IPS DF 4.7 (cell line): ENCODE data around the gene QRICH1.

ENCODE experiments used
- DNase-seq: peaks from one replicate; pipeline ENCODE4 v3.0.0-alpha.2; 2013; ENCODE audit warnings: low spot score; ENCODE audit errors: extremely low read depth

Gene QRICH1, protein sequence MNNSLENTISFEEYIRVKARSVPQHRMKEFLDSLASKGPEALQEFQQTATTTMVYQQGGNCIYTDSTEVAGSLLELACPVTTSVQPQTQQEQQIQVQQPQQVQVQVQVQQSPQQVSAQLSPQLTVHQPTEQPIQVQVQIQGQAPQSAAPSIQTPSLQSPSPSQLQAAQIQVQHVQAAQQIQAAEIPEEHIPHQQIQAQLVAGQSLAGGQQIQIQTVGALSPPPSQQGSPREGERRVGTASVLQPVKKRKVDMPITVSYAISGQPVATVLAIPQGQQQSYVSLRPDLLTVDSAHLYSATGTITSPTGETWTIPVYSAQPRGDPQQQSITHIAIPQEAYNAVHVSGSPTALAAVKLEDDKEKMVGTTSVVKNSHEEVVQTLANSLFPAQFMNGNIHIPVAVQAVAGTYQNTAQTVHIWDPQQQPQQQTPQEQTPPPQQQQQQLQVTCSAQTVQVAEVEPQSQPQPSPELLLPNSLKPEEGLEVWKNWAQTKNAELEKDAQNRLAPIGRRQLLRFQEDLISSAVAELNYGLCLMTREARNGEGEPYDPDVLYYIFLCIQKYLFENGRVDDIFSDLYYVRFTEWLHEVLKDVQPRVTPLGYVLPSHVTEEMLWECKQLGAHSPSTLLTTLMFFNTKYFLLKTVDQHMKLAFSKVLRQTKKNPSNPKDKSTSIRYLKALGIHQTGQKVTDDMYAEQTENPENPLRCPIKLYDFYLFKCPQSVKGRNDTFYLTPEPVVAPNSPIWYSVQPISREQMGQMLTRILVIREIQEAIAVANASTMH

DNA sequence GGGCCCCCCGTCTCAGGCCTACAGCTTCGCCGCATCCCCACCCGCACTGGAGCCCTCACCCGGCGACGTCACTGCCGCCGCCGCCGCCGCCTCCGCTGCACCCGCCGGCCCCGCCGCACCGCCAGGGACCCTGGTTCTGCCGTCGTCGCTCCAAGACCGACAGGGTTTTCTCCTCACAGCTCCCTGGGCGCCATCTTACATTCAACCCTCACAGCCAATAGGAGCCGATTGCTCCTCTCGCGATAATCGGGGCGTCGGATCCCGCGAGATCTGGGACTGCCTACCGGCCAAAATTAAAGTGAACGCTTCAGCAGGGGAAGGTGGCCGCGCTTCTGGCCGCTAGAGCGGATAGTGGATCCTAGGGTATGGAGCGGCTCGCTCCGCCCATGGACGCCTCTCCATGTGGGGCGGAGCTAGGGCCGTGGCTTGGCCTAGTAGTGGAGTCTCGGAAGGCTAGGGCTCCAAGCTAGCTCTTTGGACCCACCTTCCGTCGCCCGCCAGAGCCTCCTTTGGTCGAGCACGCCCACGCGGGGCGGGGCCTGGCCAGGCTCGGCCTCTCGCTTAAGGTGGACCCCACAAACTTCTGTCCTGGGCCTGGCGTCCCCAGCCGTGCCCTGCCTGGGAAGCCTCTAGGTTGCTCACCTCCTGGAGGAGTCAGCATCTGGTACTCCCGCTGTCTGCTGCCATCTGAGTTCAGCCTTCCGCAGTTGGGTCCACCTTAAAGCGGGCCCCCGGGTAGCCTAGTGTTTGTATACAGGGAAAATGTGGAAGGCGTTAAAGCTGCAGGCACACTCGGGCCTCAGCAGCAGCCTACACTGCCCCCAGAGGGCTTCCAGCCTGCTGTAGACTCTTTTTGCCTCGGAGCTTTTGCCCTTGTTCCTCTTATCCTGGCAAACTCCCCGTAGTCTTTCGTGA, at the start of gene QRICH1:
QRICH1 (minus strand) TSS at position 219 of the 915 bp plus-strand sequence. CDS start 17,054 bp downstream, outside the sequence.
- DNase-seq: no peak

- DNase-seq: no peak
These were observed 46.2 kb upstream of the QRICH1 start for GRCh38 chr3:49140080-49140479.

DNA sequence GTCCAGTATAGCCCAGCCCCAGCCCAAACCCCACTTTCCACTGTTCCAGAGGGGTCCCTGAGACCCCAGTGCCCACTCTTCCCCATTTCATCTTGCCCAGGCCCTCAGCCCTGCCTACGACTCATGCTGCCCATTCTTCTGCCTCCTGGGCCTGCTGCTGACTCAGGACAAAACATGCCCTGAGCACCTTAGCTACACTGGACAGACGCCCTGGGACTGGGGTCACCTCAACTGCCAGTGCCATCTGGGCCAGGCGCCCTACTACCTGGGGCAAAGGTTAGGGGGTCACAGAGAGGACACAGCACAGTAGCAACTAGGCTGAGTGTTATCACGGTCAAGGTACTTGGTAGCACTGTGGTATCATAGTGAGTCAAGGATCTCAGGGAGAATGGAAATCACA, 41.6 kb upstream of the QRICH1 start:
- DNase-seq: no peak

- no peak for DNase-seq
These were observed 40.8 kb upstream of the QRICH1 start for GRCh38 chr3:49134471-49135265.

GRCh38 chr3:49133226-49133951, 39.5 kb upstream of the QRICH1 start:
- DNase-seq: peak; percentile 49

GRCh38 chr3:49132437-49133225, 38.8 kb upstream of the QRICH1 start, which contains the start of gene LAMB2:
LAMB2 (minus strand) TSS chr3:49133050; CDS start chr3:49132867, 183 bp downstream.
- DNase-seq: peak; percentile 51

DNA sequence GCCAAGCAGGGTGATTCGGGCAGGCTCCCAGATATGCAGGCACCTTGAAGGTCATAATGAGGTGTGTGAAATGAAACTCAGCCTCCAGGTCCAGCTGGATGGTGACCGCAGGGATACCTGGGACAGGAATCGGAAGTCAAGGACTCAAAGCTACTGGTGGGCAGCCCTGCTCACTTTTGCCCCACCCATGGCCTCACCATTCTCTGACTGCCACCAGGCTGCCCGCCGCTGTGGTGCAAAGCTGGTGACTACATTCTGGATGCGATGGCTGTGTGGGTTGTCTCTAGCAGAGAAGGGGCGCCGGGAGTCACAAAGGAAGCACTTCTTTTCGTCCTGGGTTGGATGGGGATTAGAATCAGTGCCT, 38.2 kb upstream of the QRICH1 start:
- DNase-seq: no peak

- no peak for DNase-seq
These were observed 37.7 kb upstream of the QRICH1 start for GRCh38 chr3:49131576-49131975.

GRCh38 chr3:49131040-49131439, 37.2 kb upstream of the QRICH1 start:
- no peak for DNase-seq

DNA sequence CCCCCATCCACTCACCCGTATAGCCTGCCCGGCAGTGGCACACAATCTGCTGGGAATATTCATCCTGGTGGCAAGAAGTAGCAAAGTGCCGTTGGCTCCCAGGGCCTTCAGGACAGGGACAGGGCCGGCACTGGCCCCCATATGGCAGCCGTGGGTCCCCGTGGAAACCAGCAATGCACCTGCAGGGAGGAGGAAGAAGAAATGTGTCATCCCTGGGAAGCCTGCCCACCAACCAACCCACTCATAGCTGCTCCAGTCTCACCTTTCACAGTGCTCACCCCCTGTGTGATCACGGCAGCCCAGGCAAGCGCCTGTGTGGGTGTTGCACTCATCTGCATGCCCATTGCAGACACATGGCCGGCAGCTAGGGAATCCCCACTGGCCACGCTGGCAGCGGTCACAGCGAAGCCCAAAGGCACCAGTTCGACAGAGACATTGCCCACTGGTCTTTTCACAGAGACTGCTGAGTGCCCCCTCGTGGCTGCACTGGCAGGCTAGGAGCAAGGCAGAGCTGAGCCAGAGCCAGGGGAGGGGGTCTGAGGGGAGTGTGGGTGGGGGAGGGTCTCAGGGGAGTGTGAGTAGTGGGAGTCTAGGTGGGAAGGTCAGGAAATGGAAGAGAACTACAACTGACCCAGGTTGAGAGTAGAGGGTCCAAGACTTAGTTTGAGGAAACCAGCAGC, 31.3 kb upstream of the QRICH1 start:
- no peak for DNase-seq

DNA sequence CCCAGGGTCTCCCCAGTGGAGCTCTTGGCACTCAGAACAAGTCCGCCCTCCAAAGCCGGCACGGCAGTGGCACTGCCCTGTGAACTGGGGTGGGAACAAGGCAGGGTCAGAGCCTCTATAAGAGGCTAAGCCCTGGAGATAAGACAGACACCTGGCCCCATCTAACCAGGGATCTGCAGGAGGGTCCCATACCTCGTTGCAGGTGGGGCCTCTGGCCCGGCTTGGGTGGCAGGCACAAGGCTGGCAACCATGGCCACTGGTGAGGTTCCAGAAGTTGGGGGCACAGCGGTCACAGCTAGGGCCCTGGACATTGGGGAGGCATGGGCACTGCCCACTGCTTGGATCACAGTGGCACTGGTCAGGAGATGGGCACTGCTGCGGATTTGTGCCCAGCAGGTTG, 30.3 kb upstream of the QRICH1 start:
- no peak for DNase-seq

DNA sequence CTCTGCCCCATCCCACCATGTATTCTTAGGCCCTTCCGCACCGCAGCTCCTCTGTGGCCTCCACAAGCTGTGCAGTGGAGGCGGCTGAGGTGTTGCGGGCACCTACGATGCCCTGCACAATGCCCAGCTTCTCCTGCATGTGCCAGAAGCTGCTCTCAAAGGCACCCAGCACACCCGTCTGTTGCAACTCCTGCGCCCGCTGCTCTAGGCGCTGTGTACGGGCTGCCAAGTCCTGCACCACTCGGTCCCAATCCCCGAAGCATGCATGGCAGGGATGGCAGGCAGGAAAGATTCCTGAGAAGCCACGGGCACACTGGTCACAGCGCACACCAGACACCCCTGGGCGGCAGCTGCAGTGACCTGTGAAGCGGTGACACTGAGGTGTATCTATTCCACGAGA, 29.8 kb upstream of the QRICH1 start:
- DNase-seq: no peak

- DNase-seq: no peak
These were observed 29.1 kb upstream of the QRICH1 start for GRCh38 chr3:49122886-49123545.

DNA sequence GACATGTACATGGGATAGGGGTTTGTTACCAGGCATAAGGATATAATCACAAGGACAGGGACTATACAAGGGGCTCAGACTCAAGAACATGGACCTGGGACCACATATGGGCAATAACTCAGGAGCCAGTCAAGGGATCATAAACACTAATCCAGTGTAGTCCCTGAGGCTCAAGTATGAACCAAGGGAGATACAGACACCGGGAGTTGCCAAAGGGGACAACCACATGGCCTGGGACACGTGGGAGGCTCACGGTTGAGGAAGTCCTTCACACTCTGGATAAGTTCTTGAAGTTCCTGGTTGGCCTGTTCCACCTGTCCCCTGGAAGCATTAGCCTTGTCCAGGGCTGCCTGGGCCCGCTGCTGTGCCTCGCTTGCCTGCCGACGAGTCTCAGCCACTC, 28.6 kb upstream of the QRICH1 start:
- DNase-seq: no peak

- no peak for DNase-seq
These were observed 28.2 kb upstream of the QRICH1 start for GRCh38 chr3:49122022-49122421.

DNA sequence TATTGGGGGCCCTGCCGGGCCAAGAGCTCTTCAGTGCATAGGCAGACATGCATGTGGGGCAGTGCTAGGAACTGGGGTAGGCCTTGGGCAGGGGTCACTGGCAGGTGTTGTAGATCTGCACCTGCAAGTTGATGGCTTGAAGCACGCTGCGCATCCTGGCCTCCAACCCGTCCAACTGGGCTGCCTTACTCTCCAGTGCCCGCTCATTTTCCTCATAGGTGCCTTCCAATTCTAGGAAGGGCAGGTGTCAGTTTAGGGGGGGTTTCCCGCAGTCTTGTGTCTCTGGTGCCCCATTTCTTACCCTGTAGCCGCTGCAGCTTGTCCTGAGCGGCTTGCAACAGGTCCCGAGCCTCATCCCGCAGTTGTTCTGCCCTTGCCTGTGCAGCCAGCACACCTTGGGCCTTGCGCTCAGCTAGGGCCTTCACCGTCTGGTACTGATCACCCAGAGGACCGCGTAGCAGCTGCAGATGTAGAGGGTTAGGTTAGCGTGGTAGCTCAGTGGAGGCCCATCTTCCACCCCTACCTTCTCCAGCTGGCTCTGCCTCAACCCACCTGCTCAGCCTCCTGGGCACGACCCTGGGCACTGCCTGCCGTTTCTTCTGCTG, 27.4 kb upstream of the QRICH1 start:
- no peak for DNase-seq

DNA sequence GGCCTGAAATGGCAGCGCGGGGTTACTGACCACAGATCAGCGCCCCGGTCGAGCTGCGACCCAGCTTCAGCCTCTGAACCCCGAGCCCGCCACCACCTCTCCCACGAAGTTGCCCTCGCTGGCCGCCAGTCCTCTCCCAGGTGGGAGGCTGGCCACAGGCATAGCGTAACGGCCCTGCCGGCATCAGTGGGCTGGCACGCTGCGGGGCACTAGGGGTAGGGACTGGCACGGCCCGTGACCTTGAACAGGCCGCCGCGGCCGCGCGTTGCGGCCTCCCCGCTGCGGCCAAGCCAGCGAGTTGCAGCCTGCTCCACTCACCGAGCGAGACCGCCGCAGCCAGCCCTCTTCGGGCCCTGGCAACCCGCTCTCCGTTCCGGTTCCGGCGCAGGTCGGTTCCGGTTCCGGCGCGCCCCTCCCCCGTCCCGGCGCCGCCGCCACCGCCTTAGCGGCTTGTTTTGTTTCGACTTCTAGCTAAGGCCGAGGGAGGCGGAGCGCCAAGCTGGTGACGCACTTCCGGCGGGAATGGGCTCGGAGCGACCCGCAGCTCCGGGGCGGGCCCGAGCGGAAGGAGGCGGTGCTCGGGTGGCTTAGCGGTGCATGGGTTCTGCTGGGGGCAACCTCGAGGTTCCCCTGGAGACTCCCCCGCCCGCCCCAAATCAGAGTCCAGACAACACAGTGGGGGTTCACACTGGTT, 26.7 kb upstream of the QRICH1 start, which contains the start of gene USP19:
USP19 (minus strand) TSS at position 386 of the 694 bp plus-strand sequence. CDS start 1,678 bp downstream, outside the sequence.
- no peak for DNase-seq
